ENCODE data around the gene TBC1D9B. TPM values are rescaled to one million over a fixed set of nuclear protein-coding genes. Genes with fewer than 3 reads are reported as not detected.
A peak's percentile ranks its signal among the peaks of the same experiment; 100 is the strongest.

The TBC1D9B gene
- total and polyA plus RNA-seq, 2 of the 13 experiments (the other 11 are each of a cell fraction or from before 2014, with no cell fraction given) = 35.0 to 50.0 TPM

- TF ChIP-seq ARID4A (CRISPR knock-in tag; IDR thresholded peaks at IDR 0.05; ENCODE audit: borderline replicate concordance) = peak; percentile 83; the same call in 1 of the 2 replicates
- TF ChIP-seq AKNA (CRISPR knock-in tag; IDR thresholded peaks at IDR 0.05; ENCODE audit: borderline replicate concordance) = 0 out of 2 replicates have a peak, but pooled peaks have one; percentile 75
- no peak for TF ChIP-seq ZNF17 (CRISPR knock-in tag; IDR thresholded peaks at IDR 0.05)
- peak; percentile 49; the same call in 1 of the 2 replicates for TF ChIP-seq ZFP90 (CRISPR knock-in tag; IDR thresholded peaks at IDR 0.05; ENCODE audit: borderline replicate concordance)
- TF ChIP-seq THRA (CRISPR knock-in tag; IDR thresholded peaks at IDR 0.05; ENCODE audit: borderline replicate concordance) = 0 out of 2 replicates have a peak, but pooled peaks have one; percentile 17
- no peak for TF ChIP-seq ARNT (IDR thresholded peaks at IDR 0.05)
- no peak for TF ChIP-seq SPEN (CRISPR knock-in tag; IDR thresholded peaks at IDR 0.05; ENCODE audit: low read depth)
- TF ChIP-seq ZFP91 (CRISPR knock-in tag; IDR thresholded peaks at IDR 0.05; ENCODE audit: borderline replicate concordance) = peak; percentile 39
- TF ChIP-seq GATAD1 (CRISPR knock-in tag; IDR thresholded peaks at IDR 0.05) = 0 out of 2 replicates have a peak, but pooled peaks have one; percentile 4
- peak; percentile 91; the same call in 1 of the 2 replicates for TF ChIP-seq ZNF674 (CRISPR knock-in tag; IDR thresholded peaks at IDR 0.05; ENCODE audit: low read depth)
- peak; percentile 65; the same call in 1 of the 2 replicates for TF ChIP-seq ZNF317 (CRISPR knock-in tag; IDR thresholded peaks at IDR 0.05)
- TF ChIP-seq TFDP1 (CRISPR knock-in tag; IDR thresholded peaks at IDR 0.05; ENCODE audit: borderline replicate concordance) = peak; percentile 79
- TF ChIP-seq ATF3 (CRISPR knock-in tag; IDR thresholded peaks at IDR 0.05) = peak; percentile 77
These were observed 88.2 kb downstream of the TBC1D9B start (continued) for GRCh38 chr5:179819296-179820126.

Measured in HepG2 (cell line).